RWPE2 (cell line): ENCODE data around the gene ZNHIT6.
A peak's percentile ranks its signal among the peaks of the same experiment; 100 is the strongest.

Experiments
- ATAC-seq: fragments of 200-7000 bp; cut with Tn5 transposase; 3 replicates; pipeline ENCODE4 v1.9.1; 2021; ENCODE audit warnings: low read depth
- DNase-seq: peaks from one replicate; pipeline ENCODE4 v3.0.0-alpha.2; 2020; ENCODE audit warnings: low spot score
- H3K27ac ChIP-seq: fragments of 450-650 bp; 2 replicates; pipeline ENCODE4 v1.5.1; 2017; ENCODE audit warnings: mild to moderate bottlenecking; ENCODE audit not compliant: poor library complexity, severe bottlenecking
- H3K27me3 ChIP-seq: fragments of 250-450 bp; sonication (Bioruptor Pico); 2 replicates; pipeline ENCODE4 v1.5.1; 2021; ENCODE audit warnings: mild to moderate bottlenecking, moderate library complexity; ENCODE audit not compliant: insufficient read depth, poor library complexity, severe bottlenecking
- H3K36me3 ChIP-seq: fragments of 250-450 bp; sonication (Bioruptor Pico); 2 replicates; pipeline ENCODE4 v1.5.1; 2020; ENCODE audit warnings: low read depth, mild to moderate bottlenecking, moderate library complexity
- H3K4me1 ChIP-seq: fragments of 250-450 bp; sonication (Bioruptor Pico); 2 replicates; pipeline ENCODE4 v1.5.1; 2021; ENCODE audit warnings: mild to moderate bottlenecking, moderate library complexity; ENCODE audit not compliant: insufficient read depth, poor library complexity, severe bottlenecking
- H3K4me3 ChIP-seq: fragments of 250-450 bp; sonication (Bioruptor Pico); 2 replicates; pipeline ENCODE4 v1.5.1; 2021; ENCODE audit warnings: mild to moderate bottlenecking, moderate library complexity; ENCODE audit not compliant: severe bottlenecking
- H3K9me3 ChIP-seq: fragments of 250-450 bp; sonication (Bioruptor Pico); 2 replicates; pipeline ENCODE4 v1.5.1; 2021; ENCODE audit warnings: mild to moderate bottlenecking, moderate library complexity; ENCODE audit not compliant: severe bottlenecking
- CTCF ChIP-seq: fragments of 450-650 bp; IDR thresholded peaks from one replicate; pipeline ENCODE4 v1.5.1; 2017; ENCODE audit warnings: mild to moderate bottlenecking, moderate library complexity; ENCODE audit not compliant: poor library complexity, severe bottlenecking

ZNHIT6 gene

GRCh38 chr1:85623061-85623471 lies 85.2 kb downstream of the ZNHIT6 start:
- H3K27ac ChIP-seq: no peak overlapping the region
- no peak for TF ChIP-seq CTCF
- no peaks in the 10 kb centered on the region for H3K4me1 ChIP-seq
- DNase-seq (no peak), ATAC-seq (peak; percentile 25; the same call in 1 of the 3 replicates)
- peaks cover 8% of the 10 kb centered on the region for H3K9me3 ChIP-seq
- no peaks in the 10 kb centered on the region for H3K27me3 ChIP-seq
- peaks cover 11% of the 10 kb centered on the region for H3K36me3 ChIP-seq
- H3K4me3 ChIP-seq: no peak overlapping the region

GRCh38 chr1:85621430-85621829 lies 86.8 kb downstream of the ZNHIT6 start:
- TF ChIP-seq CTCF: no peak
- no peak overlapping the region for H3K4me3 ChIP-seq
- peaks cover 11% of the 10 kb centered on the region for H3K36me3 ChIP-seq
- no peaks in the 10 kb centered on the region for H3K27me3 ChIP-seq
- DNase-seq: no peak
- ATAC-seq: no peak
- H3K27ac ChIP-seq: no peak overlapping the region
- no peaks in the 10 kb centered on the region for H3K4me1 ChIP-seq
- H3K9me3 ChIP-seq: peaks cover 8% of the 10 kb centered on the region

GRCh38 chr1:85617633-85618100 lies 90.6 kb downstream of the ZNHIT6 start:
- Histone ChIP-seq H3K4me1 (peaks cover 9% of the 10 kb centered on the region), H3K27ac (no peak overlapping the region), H3K36me3 (peaks cover 11% of the 10 kb centered on the region), H3K9me3 (peaks cover 8% of the 10 kb centered on the region), H3K27me3 (no peaks in the 10 kb centered on the region), H3K4me3 (no peak overlapping the region)
- DNase-seq (no peak), ATAC-seq (no peak; the same call in 2 of the 3 replicates)
- TF ChIP-seq CTCF: no peak

DNA sequence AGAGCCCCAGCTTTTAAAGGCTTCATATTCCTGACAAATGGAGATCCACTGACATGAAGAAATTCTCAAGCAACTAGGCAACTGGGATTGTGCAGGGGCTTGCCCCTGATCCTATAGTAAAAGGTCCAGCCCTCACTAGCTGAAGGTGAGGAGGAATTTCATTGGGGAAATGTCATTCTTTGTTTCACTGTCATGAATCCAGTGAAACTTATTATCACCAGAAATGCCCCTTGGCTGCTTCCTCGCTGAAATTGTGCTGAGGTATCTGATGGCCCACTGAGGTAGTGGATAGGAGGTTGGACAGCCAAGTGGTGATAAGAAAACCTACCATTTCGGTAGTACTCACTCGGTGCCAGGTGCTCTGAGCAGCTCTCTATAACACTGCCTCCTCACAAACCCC lies 91.5 kb downstream of the ZNHIT6 start:
- DNase-seq (no peak), ATAC-seq (no peak)
- Histone ChIP-seq H3K27ac (no peak overlapping the region), H3K4me3 (no peak overlapping the region), H3K36me3 (peaks cover 7% of the 10 kb centered on the region), H3K27me3 (no peaks in the 10 kb centered on the region), H3K9me3 (peaks cover 8% of the 10 kb centered on the region), H3K4me1 (peaks cover 18% of the 10 kb centered on the region)
- no peak for TF ChIP-seq CTCF

GRCh38 chr1:85616364-85616705 lies 91.9 kb downstream of the ZNHIT6 start:
- peaks cover 3% of the 10 kb centered on the region for H3K36me3 ChIP-seq
- no peak overlapping the region for H3K27ac ChIP-seq
- peaks cover 22% of the 10 kb centered on the region for H3K4me1 ChIP-seq
- DNase-seq: no peak
- no peaks in the 10 kb centered on the region for H3K27me3 ChIP-seq
- H3K4me3 ChIP-seq: no peak overlapping the region
- H3K9me3 ChIP-seq: peaks cover 4% of the 10 kb centered on the region
- no peak for TF ChIP-seq CTCF
- ATAC-seq: no peak
